Suppressor macrophage treated with lipopolysaccharide for 1 hour (primary cell): ENCODE data around the gene ARL15.

Experiments
- DNase-seq, 3 donors: peaks; one replicate each; pipeline ENCODE4 v3.0.0-alpha.2; 2020 to 2022

ARL15 gene

GRCh38 chr5:53971131-53971530 is 339.2 kb downstream of the ARL15 start:
- DNase-seq, result no peak

DNA sequence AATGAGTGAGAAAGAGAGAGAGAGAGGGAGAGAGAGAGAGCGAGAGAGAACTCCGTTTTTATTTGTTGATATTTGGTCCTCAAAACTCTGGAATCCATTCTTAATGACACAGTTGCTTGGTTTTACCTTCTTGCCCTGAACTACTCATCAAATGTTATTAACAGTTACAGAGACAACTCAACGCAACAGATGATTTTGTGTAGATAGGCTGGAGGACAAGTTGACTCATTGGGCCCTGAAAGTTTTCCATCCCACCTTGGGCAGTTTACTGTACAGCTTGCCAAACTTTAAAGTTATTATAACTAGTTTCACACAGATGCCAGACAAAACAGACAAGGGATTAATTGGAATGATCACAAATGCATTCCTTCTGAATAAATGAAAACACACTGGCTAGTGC is 339.9 kb downstream of the ARL15 start:
- DNase-seq, result no peak

DNA sequence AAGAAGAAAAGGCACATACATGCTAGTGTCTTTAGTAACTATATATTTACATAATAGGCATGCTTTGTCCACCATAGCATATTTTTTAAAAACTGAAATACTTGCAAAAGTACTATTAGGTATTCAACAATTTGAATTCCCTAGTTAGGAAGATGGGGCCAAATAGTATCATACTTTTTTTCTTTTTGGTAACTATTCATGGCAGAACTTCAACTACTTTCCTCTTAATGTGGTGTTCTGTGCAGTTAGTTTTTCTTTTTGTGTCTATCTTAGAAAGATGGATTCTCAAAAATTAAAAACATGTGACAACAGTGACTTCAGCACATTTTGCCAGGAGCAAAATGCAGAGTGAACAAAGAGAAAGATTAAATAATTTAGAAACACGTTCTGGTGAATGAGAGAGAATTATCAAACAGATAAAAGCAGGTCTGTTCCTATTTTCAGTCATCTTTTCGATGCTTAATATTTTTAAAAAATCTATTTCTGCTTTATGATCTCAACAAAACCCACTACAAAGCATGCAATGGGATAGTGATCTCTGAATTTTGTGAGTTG is 341.1 kb downstream of the ARL15 start:
- no peak for DNase-seq

- no peak for DNase-seq
Observed at GRCh38 chr5:53965459-53965858, 344.9 kb downstream of the ARL15 start.

DNA sequence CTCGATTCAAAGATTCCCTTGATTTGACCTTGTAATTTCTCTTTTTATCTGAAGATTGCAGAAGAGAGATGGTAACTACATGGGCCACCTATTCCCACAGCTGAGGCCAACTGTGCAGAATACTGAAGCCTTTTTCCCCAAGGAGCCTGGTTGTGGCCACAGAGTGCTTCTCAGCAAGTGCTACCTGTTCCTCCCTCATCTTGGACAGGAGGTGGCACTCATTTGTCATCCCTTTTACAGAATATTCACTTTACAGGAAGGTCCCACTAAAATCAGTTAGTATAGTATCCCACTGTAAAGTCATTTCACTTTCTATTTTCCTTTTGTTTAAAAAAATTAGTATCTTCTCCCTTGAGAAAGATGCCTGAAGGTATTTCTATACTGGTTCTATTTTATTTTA is 346.4 kb downstream of the ARL15 start:
- DNase-seq, result no peak

GRCh38 chr5:53962306-53962705 is 348.1 kb downstream of the ARL15 start:
- no peak for DNase-seq

DNA sequence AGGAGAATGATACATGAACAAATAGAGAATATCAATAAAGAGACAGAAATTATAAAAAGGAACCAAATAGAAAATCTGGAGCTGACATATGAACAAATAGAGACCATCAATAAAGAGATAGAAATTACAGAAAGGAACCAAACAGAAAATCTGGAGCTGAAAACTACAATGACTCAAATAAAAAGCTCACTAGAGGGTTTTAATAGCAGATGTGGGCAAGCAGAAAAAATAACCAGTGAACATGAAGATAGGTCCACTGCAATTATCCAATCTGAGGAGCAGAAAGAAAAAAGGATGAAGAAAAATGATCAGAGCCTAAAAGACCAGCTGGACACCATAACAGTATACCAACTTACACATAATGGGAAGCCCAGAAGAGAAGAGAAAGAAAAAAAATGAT is 353.7 kb downstream of the ARL15 start:
- no peak for DNase-seq

- peak in 2 of 3 donors; percentile 21 to 39 for DNase-seq
Observed at GRCh38 chr5:53956196-53956595, 354.2 kb downstream of the ARL15 start.

- DNase-seq, result no peak
Observed at GRCh38 chr5:53950621-53951020, 359.8 kb downstream of the ARL15 start.

DNA sequence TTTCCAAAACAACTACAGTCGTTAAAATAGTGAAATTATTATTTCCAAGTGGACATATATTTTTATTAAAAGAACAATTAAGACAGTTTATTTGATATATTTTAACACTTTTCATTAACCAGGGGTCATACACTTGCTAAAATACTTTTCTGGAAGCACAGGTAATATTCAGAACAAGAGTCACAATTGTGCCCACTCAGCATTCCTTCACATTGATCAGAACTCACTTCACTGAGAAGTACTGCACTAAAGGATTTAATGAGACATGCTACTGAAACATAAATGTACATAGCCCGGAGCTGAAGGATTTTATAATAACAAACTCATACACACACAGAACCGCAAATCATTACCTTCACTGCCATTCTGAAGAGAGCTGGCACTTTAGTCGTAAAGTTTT is 361.8 kb downstream of the ARL15 start:
- no peak for DNase-seq

- DNase-seq, result no peak
Observed at GRCh38 chr5:53946405-53947100, 363.8 kb downstream of the ARL15 start.

- DNase-seq, result peak; percentile 49 to 61 (median 51)
Observed at GRCh38 chr5:53944981-53945380, 365.4 kb downstream of the ARL15 start.

DNA sequence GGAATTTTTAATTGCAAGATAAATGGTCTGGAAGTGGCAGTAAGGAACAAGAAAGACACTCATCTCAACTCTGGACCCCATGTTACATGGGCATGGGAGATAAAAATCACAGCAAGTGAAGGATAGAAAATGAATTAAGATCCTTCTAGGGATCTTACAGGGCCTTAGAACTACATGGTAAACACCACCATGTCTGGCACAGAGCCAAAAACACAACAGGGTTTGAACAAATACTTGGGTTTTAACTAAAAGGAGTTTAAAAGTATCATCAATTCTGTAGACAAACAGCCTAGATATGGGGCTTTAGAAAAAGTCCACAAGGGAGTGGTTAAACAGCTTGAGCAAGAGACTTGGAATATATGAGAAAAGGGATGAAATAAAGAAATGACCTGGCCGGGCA is 366.4 kb downstream of the ARL15 start:
- no peak for DNase-seq

- DNase-seq, result peak; percentile 36 to 46 (median 46)
Observed at GRCh38 chr5:53942724-53943123, 367.6 kb downstream of the ARL15 start.

DNA sequence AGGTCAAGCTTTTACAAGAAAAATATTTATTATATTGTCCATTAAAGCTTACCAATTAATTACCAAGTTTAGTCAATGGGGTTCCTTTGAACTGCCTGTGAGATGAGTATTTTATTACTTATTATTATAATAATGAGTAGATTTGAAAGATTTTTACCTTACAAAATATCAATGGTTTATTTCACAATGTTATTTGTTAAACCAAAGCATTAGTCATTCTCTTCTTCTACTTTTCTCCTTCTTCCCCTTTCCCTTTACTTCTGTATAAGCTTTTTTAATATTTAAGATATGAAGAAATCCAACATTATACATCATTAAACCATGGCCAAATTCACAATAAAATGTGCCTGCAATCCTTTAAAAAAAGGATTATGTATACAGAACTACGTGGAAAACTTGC is 369.5 kb downstream of the ARL15 start:
- DNase-seq, result peak; percentile 9 to 72 (median 69)

GRCh38 chr5:53937467-53937866 is 372.9 kb downstream of the ARL15 start:
- no peak for DNase-seq

DNA sequence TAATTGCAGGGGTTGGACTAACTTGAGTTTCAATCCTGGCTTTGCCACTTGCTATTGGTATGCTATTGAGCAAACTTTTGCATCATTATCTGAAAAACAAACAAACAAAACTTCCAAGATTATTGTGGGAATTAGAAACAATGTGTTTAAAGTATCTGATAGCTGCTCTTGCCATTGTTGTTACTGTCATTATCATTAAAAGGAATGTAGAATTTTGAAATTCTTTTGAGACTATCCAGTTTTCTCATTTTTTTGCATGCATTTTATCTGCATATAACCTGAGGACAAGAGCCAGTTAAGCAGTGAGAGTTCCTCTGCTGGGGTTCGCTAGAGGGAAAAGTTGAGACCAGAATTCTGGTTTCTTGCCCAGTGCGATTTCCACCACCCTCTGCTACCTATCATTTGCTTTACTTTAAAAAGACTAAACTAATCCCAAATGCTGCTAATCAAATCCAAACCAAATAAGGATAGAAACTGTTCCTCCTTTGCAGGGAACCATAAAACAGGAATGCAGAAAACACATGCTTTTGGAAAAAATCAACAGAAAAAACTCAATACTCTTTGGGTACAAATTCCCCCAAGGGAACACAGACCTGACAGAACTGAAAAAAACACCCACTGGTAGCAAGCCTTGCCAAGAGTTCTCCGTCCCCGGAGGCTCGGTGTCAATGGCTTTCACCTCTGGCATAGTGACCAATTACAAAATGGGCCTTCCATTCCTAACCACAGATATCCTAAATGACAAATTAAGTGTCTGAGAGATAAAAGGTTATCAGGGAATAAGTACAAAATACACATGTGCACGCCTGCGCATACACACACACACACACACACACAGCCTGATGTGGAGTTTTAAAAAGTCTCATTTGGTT is 373.7 kb downstream of the ARL15 start:
- no peak for DNase-seq

GRCh38 chr5:53934151-53934820 is 376.1 kb downstream of the ARL15 start:
- DNase-seq, result no peak

DNA sequence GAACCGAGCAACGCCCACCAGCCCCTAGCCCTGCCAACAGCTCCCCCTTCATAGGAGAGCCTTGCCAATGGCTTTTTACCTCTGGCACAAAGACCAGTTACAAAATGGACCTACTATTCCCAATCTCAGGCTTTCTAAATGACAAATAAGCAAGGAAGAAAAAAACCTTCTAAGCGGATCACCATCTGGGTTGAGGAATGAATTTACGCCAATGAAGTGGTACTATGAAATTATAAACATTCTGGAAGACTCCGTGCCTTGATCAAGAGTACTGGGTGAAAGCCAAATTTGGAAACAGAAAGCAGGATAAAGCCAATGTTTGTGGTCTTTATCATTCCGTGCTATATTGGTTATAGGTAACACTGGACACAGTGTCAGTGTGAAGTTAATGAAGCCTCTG is 378.0 kb downstream of the ARL15 start:
- DNase-seq, result no peak

DNA sequence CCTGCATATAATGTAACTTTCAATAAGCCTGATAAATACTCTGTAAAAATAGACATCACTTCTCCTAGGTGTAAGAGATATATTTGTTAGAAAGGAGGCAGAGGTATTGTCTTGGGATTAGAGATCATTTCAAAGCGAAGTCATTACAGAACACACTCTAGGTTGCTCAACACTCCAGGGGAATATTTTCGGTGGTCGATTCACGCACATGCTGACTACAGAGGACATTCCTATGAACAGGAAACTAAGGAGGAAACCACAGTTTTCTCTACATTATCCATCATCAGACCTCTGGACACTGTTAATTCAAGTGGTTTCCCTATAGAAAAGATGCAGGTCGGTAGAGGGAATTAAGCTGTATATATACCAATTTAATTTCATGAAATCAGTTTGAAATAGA is 379.9 kb downstream of the ARL15 start:
- DNase-seq, result peak in 1 of 3 donors; percentile 9

DNA sequence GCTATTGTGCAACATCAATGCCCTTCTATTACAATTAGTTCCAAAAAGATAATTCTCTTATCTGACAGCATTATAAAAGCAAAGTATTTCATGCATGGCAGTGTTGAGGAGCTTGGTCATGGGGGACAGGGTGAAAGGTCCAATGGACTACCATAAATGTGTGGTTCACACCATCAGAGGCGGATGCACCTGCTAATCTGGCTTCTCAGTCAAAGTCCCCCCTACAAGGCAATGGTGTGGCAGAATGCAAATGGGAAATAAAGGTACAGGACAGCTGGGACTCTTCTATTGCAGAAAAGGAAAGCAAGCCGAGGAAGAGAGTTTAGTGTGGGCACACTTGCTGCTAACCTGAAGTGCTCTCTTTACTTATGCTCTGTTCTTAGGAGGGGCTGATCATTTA is 380.8 kb downstream of the ARL15 start:
- no peak for DNase-seq

DNA sequence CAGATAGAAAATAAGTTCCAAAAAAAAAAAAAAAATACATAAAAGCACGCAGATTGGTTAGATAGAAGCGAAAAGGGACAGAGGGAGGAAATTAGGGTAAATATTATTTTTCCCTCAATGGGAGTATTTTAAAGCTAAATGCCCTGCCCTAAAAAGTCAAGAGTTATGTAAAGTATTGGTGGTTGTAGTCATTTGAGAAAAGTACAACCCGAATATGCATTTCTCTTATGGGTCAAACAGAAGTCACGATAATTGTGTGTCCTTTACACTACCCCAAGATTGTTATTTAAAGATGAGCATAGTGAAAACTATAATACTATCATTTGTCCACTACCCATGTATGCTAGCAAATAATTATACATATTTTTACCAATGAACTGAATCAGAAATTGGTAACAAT is 381.2 kb downstream of the ARL15 start:
- no peak for DNase-seq

GRCh38 chr5:53928641-53929040 is 381.7 kb downstream of the ARL15 start:
- DNase-seq, result no peak
